ENCODE measurements around the gene AGFG2.

AGFG2 gene

DNA sequence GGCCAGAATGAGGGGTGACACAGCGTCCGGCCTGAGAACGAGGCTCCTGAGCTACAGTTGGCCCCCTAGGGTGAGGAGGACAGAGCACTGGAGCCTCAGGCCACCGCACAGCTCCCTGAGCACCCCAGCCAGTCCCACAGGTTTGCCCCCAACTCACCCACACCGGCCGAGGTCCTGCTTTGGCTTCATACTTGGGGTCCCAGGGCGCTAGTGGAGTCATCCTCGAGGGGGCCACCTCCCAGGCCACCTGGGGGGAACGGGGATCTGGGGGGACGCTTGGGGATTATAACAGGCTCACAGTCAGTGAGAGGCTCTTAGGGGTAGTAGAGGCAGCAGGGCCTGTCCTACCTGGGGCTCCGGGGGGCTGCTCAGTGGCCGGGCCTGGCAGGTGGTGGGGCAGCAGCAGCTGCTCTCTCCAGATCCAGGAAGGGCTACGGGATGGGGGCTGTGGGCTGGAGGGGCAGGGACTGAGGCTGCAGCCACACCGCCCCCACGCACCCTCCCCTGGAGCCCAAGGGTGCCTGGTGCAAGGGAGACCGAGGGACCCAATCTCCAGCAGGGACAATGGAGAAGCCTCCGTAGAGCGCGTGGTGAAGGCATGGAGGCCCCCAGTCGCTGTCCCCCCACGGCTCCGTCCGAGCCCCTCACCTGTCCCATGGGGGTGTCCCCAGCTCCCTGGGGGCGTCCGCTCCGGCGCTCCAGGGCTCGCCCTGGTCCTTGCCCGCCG, 34.1 kb downstream of the AGFG2 start:
- Histone ChIP-seq H3K27me3 (ENCODE audit: insufficient read depth, poor library complexity, severe bottlenecking) (peaks cover 3% of the 10 kb centered on the region), H3K4me3 (replicated peaks; ENCODE audit: insufficient read depth, low read length) (no peak overlapping the region), H3K27ac (replicated peaks) (no peak overlapping the region)
- TF ChIP-seq, protein P1, sequence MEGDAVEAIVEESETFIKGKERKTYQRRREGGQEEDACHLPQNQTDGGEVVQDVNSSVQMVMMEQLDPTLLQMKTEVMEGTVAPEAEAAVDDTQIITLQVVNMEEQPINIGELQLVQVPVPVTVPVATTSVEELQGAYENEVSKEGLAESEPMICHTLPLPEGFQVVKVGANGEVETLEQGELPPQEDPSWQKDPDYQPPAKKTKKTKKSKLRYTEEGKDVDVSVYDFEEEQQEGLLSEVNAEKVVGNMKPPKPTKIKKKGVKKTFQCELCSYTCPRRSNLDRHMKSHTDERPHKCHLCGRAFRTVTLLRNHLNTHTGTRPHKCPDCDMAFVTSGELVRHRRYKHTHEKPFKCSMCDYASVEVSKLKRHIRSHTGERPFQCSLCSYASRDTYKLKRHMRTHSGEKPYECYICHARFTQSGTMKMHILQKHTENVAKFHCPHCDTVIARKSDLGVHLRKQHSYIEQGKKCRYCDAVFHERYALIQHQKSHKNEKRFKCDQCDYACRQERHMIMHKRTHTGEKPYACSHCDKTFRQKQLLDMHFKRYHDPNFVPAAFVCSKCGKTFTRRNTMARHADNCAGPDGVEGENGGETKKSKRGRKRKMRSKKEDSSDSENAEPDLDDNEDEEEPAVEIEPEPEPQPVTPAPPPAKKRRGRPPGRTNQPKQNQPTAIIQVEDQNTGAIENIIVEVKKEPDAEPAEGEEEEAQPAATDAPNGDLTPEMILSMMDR (IDR thresholded peaks at IDR 0.05; ENCODE audit: insufficient read depth, low read length): no peak
- TF ChIP-seq REST (IDR thresholded peaks at IDR 0.05; ENCODE audit: insufficient replicate concordance, low read depth) (no peak), GABPA (IDR thresholded peaks at IDR 0.05; ENCODE audit: low read depth) (no peak), POLR2AphosphoS5 (IDR thresholded peaks at IDR 0.05; ENCODE audit: low read depth) (no peak), SPI1 (IDR thresholded peaks at IDR 0.05; ENCODE audit: borderline replicate concordance, low read depth) (no peak)
- no peak for DNase-seq (ENCODE audit: low read depth in 1 of 2, low spot score in 1 of 2)

GRCh38 chr7:100573691-100574361, 34.8 kb downstream of the AGFG2 start, which contains the start of gene SAP25:
TSS of gene SAP25 (minus strand) at chr7:100573900. CDS start at chr7:100573742, 158 bp downstream.
- TF ChIP-seq REST (IDR thresholded peaks at IDR 0.05; ENCODE audit: insufficient replicate concordance, low read depth) (no peak), SPI1 (IDR thresholded peaks at IDR 0.05; ENCODE audit: borderline replicate concordance, low read depth) (no peak), POLR2AphosphoS5 (IDR thresholded peaks at IDR 0.05; ENCODE audit: low read depth) (no peak), GABPA (IDR thresholded peaks at IDR 0.05; ENCODE audit: low read depth) (no peak)
- TF ChIP-seq, protein P1 (IDR thresholded peaks at IDR 0.05; ENCODE audit: insufficient read depth, low read length): no peak

GRCh38 chr7:100574362-100575205, 35.6 kb downstream of the AGFG2 start:
- DNase-seq (ENCODE audit: low read depth in 1 of 2, low spot score in 1 of 2): no peak

More at GRCh38 chr7:100573691-100574361, 34.8 kb downstream of the AGFG2 start, which contains the start of gene SAP25:
- no peak within 1 kb of the TSS for H3K27ac ChIP-seq (replicated peaks)
- no peak for DNase-seq (ENCODE audit: low read depth in 1 of 2, low spot score in 1 of 2)
- H3K4me3 ChIP-seq (replicated peaks; ENCODE audit: insufficient read depth, low read length): no peak within 1 kb of the TSS
- peaks cover 3% of the 10 kb centered on the region for H3K27me3 ChIP-seq (ENCODE audit: insufficient read depth, poor library complexity, severe bottlenecking)

More at GRCh38 chr7:100574362-100575205, 35.6 kb downstream of the AGFG2 start:
- TF ChIP-seq POLR2AphosphoS5 (IDR thresholded peaks at IDR 0.05; ENCODE audit: low read depth) (0 out of 2 replicates have a peak, but pooled peaks have one; percentile 43), SPI1 (IDR thresholded peaks at IDR 0.05; ENCODE audit: borderline replicate concordance, low read depth) (no peak)
- no peak overlapping the region for H3K27ac ChIP-seq (replicated peaks)
- no peak overlapping the region for H3K4me3 ChIP-seq (replicated peaks; ENCODE audit: insufficient read depth, low read length)
- H3K27me3 ChIP-seq (ENCODE audit: insufficient read depth, poor library complexity, severe bottlenecking): peaks cover 3% of the 10 kb centered on the region

Measured in HL-60 (cell line).